Brain microvascular endothelial cell (primary cell): ENCODE data around the gene MSI2.

ENCODE experiments used
- DNase-seq: peaks from one replicate; pipeline ENCODE4 v3.0.0-alpha.2; 2020
- H3K27ac ChIP-seq: fragments of 250-450 bp; sonication (Bioruptor Pico); 2 replicates; pipeline ENCODE4 v1.5.1; 2020; ENCODE audit warnings: mild to moderate bottlenecking, moderate library complexity
- H3K27me3 ChIP-seq: fragments of 250-450 bp; sonication (Bioruptor Pico); replicated peaks from 2 replicates; pipeline ENCODE4 v1.5.1; 2020; ENCODE audit warnings: mild to moderate bottlenecking
- H3K36me3 ChIP-seq: fragments of 250-450 bp; sonication (Bioruptor Pico); replicated peaks from 2 replicates; pipeline ENCODE4 v1.5.1; 2020; ENCODE audit warnings: mild to moderate bottlenecking
- H3K4me3 ChIP-seq: 2 replicates; pipeline ENCODE4 v1.5.1; 2011; ENCODE audit warnings: low read depth, mild to moderate bottlenecking, control low read depth, low read length, moderate library complexity
- CTCF ChIP-seq: IDR thresholded peaks from 2 replicates; pipeline ENCODE4 v1.5.1; 2011; ENCODE audit warnings: low read depth, mild to moderate bottlenecking, moderate library complexity, low read length, control low read depth, inconsistent platforms; ENCODE audit errors: missing control alignments
- in situ Hi-C: cut with HindIII; loops from 2 replicates; pipeline ENCODE4 v1.10.0; 2017; ENCODE audit warnings: low sequenced_read_pairs, low pct_ligation_motif_present

Gene MSI2

GRCh38 chr17:57412520-57413096 lies 156.3 kb downstream of the MSI2 start:
- in situ Hi-C loops = no loop called here
- no peak for DNase-seq
- Histone ChIP-seq H3K36me3 (no peaks in the 10 kb centered on the region), H3K27ac (no peak overlapping the region), H3K4me3 (no peak overlapping the region), H3K27me3 (no peaks in the 10 kb centered on the region)
- no peak for TF ChIP-seq CTCF

- DNase-seq = no peak
- no peak for TF ChIP-seq CTCF
- H3K27me3 ChIP-seq = no peaks in the 10 kb centered on the region
- in situ Hi-C loops = no loop called here
- H3K36me3 ChIP-seq = no peaks in the 10 kb centered on the region
- no peak overlapping the region for H3K4me3 ChIP-seq
- H3K27ac ChIP-seq = no peak overlapping the region
These were observed 157.7 kb downstream of the MSI2 start for GRCh38 chr17:57413848-57414651.

GRCh38 chr17:57415751-57416207 lies 159.5 kb downstream of the MSI2 start:
- in situ Hi-C loops = no loop called here
- DNase-seq = no peak
- no peaks in the 10 kb centered on the region for H3K36me3 ChIP-seq
- no peaks in the 10 kb centered on the region for H3K27me3 ChIP-seq
- no peak overlapping the region for H3K4me3 ChIP-seq
- no peak overlapping the region for H3K27ac ChIP-seq
- TF ChIP-seq CTCF = no peak

GRCh38 chr17:57416369-57416768 lies 160.0 kb downstream of the MSI2 start:
- TF ChIP-seq CTCF = no peak
- no peak for DNase-seq
- no peak overlapping the region for H3K27ac ChIP-seq
- no peak overlapping the region for H3K4me3 ChIP-seq
- H3K27me3 ChIP-seq = no peaks in the 10 kb centered on the region
- in situ Hi-C loops = no loop called here
- no peaks in the 10 kb centered on the region for H3K36me3 ChIP-seq

GRCh38 chr17:57417956-57418355 lies 161.6 kb downstream of the MSI2 start:
- Histone ChIP-seq H3K27me3 (no peaks in the 10 kb centered on the region), H3K36me3 (no peaks in the 10 kb centered on the region), H3K27ac (no peak overlapping the region), H3K4me3 (no peak overlapping the region)
- no peak for TF ChIP-seq CTCF
- in situ Hi-C loops = no loop called here
- no peak for DNase-seq
